NCI-H1930 (cell line): ENCODE data around the gene ARID3B.

Experiments used
- DNase-seq, 2 experiments: peaks; one replicate each; lab custom pipeline; 2025; lab: John Stamatoyannopoulos, UW

Gene ARID3B

GRCh38 chr15:74643665-74644204 is 102.7 kb downstream of the ARID3B start:
- DNase-seq: no peak

GRCh38 chr15:74646480-74646879 is 105.5 kb downstream of the ARID3B start:
- no peak for DNase-seq
